ENCODE results near the gene NSUN6.
"Not testable (repeated sequence)": the region's sequence is repeated elsewhere in the genome, so short reads cannot be mapped to it uniquely, and the experiment has no call there.

Gene NSUN6

DNA sequence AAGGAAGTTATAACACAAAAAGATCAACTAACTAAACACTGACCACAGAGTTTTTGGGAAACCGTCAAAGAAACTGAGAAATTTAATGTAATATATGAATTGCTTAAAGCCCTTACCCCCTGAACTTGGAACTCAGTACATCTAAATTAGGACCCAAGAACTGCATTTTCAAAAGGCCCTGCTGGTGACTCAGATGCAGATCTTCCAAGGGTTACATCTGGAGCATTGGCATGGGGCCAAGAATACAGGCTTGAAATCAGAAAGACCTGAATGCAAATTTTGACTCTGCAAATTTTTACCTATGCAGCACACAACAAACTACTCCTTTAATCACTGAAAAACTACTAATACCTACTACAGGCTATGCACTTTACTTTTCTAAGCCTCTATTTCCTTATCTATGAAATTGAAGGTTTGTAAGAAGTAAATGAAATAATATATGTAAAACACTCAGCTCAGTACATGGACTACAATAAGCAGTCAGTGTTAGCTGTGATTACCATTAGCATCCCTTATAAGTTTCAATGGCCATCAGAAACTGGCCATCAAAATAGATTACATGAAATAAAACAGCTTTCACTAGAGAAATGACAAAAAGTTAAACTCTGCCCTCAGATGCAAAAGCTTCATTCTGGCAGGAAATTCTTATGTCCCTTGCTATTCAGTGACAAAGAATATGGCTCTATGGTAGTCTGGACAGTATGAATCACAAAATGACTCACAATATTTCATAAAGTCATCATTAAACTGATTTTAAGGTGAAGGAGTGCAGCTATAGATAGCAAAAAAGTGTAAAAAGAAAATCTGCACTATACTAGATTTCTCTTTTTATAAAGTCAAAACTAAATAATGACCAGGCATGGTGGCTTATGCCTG, 43.6 kb downstream of the NSUN6 start:
- peak; percentile 23 for DNase-seq

DNA sequence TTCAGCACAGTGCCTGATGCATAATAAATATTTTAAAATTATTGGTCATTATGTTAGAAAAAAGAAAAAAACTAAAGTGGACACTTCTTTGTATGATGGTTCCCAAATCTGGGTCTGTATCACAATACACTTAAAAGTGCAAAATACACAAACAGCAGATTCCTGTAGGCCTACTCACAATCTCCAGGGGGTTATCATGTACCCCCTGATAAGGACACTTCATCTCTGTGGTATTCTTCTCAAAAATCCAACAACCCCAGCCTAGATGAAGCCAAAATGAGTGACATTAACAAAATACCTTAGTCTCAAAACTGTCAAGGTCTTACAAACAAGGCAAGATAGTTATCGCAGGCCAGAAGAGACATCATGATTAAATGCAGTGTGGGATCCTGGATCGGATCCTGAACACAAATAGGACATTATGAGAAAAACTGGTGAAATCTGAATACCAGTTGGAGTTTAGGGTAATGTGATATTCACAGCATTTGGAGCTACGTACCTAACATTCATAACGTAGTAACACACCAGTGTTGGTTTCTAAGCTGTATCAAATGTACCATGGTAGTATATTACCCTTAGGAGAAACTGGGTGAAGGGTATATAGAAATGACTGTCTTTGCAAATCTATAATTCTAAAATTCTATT, 45.2 kb downstream of the NSUN6 start:
- no peak for DNase-seq

DNA sequence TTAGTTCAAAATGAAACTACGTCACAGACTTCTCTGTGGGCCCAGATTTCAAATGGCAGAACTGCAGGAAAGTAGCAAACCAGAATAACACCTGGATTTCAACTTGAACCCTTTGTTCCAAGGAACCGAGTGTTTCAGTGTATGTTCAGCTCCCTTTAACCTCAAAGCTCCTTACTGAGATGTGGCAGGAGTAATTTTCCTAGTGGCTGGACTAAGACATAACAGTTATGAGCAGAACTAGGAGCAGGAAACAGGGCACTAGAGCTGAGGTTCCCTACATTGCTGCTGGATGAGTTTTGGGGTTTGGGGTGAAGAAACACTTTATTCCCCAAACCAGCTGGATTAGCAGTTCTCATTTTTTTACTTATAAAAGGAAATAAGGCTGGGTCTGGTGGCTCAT, 50.1 kb downstream of the NSUN6 start:
- no peak for DNase-seq

DNA sequence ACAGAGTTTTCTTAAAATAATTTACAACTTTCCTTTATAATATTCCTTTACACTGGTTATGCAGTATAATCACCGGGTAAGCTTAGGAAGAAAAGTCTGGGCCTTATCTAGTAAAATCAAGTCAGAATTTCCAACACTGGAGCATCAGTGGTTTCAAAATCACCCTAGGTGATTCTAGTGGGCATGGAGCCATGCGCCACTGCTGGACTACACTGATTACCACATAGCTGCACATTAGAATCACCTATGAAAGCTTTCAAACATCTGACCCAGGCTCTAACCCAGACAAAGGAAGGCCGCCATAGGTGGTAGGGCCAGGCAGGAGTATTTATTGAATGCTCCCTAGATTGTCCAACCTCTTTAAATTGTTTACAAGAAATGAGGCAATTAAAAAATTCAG, 52.0 kb downstream of the NSUN6 start:
- no peak for DNase-seq

DNA sequence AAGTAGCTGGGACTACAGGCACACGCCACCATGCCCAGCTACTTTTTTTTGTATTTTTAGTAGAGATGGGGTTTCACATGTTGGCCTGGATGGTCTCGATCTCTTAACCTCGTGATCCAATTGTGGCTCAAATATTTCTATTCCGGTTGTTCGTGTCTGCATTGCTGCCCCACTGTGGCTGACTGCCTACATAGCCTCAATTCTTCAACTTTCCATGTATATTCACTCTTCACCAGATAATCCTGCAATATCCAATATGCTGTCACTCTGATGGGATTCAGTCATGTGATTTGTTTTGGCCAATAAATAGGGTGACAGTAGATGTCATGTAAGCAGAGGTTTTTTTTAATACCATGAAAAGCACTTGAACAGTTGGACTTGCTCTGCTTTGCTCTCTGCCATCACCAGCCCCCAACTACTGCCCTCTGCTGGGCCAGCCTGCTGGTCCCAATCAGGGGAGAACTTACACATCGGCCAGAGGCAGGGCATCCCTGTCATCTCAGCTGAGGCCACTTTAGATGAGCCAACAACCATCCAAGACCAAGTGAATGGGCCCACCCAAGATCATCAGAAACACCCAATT, 56.7 kb downstream of the NSUN6 start:
- no peak for DNase-seq

DNA sequence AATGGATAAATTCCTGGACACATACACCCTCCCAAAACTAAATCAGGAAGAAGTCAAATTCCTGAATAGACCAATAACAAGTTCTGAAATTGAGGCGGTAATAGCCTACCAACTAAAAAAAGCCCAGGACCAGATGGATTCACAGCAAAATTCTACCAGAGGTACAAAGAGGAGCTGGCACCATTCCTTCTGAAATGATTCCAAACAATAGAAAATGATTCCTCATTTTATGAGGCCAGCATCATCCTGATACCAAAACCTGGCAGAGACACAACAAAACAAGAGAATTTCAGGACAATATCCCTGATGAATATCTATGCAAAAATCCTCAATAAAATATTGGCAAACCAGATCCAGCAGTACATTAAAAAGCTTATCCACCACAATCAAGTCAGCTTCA, 60.2 kb downstream of the NSUN6 start:
- not testable (repeated sequence) for DNase-seq

DNA sequence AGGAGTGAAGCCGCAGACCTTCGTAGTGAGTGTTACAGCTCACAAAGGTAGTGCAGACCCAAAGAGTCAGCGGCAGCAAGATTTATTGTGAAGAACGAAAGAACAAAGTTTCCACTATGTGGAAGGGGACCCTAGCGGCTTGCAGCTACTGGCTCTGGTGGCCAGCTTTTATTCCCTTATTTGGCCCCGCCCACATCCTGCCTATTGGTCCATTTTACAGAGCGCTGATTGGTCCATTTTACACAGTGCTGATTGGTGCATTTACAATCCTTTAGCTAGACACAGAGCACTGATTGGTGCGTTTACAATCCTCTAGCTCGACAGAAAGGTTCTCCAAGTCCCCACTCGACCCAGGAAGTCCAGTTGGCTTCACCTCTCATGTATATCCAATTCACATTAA, 64.8 kb downstream of the NSUN6 start:
- DNase-seq = not testable (repeated sequence)

DNA sequence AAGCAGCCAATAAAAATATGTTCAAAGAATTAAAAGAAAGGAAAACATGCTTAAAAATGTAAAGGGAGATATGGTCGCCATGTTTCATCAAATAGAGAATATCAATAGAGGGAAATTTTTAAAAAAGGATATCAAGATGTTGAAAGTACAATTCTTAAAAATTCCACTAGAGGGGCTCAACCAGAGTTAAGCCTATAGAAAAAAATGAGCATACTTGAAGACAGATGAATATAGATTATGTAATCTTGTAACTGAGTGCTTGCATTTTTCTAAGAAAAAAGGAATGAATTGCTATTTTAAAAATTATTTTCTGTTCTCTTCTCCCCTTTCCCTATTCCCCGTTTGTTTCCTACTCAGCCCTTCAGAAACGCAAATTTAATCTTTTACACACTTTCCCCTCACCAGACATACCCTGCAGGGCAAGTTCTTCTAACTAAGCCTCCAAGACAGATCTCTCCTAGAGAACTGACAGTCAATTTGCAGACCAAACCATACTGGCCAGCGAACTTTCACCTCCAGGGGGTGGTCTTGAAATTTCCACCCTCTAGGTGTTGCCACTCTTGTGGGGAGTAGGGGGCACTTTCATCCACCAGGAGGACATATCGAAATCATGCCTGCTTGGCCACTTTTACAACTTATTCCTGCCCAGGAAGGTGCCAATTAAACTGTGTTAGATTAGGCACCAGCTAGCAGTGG, 67.7 kb downstream of the NSUN6 start:
- DNase-seq = no peak

DNA sequence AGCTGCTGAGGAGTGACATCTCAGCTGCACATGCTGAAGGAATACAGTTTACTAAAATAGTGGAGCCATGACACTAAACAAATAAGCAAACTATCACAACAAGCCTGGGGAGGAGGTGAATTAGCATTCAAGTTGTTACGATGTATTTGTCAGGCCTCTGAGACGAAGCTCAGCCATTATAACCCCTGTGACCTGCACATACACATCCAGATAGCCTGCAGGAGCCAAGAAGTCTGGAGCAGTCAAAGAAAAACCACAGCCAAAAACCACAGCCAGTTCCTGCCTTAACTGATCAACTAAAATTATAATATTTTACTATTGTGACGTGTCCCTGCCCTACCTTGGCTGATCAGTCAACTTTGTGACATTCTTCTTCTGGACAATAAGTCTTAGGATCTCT, 68.6 kb downstream of the NSUN6 start:
- no peak for DNase-seq

DNA sequence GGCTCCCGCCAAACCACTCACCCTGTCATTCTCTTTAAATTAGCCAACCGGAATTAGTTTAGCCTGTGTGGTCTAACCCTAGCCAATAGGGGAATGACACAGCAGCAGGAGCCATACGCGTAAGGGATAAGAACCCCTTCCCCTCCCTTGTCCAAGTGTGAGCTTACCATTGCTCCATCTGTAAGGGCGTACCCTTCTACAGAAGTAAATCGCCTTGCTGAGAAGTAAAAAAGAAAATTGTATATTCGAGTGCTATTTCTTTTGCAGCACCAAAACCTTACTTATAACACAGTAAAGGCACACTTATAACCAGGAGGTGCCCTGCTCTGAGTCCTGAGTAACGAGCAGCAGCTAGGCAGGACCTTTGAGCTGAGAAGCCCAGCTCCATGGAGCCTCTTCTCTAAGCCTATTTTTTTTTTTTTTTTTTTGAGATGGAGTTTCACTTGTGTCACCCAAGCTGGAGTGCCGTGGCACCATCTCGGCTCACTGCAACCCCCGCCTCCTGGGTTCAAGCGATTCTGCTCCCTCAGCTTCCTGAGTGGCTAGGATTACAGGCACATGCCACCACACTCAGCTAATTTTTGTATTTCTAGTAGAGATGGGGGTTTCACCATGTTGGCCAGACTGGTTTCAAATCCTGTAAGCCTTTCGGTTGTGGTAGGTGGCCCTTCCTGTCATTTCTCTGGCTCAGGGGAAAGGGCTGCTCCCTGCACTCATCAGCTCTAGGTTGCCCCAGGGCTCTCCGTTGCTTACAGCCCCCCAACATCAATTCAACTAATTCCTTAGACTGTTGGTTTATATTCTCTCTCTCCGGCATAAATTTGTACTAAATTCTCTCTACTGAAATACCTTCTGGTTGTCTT, 73.3 kb downstream of the NSUN6 start:
- no peak for DNase-seq

DNA sequence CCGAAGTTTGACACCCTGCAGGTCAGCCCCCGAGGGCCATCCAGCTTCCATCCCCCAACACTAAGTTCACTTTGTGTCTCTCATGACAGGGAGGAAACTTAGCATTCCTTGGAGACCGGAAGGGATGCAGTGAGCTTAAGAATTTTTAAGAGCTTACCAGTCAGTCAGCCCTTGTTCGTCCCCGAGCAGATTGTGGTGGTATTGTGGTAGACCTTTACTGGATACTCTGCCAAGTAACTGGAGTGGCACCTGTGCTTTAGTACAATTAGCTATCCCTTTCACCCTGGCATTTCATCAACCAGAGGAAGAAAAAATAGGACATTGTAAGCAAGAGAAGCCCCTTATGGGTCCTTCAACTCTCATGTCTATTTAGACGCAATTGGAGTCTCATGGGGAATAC, 74.8 kb downstream of the NSUN6 start:
- DNase-seq = no peak

DNA sequence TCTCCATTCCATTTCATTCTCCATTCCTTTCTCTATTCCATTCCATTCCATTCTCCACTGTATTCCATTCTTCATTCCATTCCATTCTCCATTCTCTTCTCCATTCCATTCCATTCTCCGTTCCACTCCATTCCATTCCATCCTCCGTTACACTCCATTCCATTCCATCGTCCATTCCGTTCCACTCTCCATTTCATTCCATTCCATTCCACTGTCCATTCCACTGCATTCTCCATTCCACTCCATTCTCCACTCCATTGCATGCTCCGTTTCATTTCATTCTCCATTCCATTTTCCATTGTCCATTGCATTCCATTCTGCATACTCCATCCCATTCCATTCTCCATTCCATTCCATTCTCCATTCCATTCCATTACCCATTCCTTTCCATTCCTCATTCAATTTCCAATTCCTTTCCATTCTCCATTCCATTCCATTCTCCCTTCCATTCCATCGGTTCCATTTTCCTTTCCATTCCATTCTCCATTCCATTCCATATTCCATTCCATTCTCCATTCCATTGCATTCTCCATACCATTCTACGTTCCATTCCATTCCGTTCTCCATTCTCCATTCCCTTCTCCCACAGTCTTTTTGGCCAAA, 78.3 kb downstream of the NSUN6 start:
- DNase-seq = no peak

DNA sequence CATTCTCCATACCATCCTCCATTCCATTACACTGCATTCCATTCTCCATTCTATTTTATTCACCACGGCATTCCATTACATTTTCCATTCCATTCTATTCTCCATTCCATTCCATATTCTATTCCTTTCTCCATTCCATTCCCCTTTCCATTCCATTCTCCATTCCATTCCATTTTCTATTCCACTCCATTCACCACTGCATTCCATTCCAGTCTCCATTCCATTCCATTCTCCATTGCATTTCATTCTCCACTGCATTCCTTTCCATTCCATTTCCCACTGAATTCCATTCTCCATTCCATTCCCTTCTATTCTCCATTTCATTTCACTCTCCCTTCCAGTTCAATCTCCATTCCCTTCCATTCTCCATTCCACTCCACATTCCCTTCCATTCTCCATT, 79.6 kb downstream of the NSUN6 start:
- DNase-seq = no peak

DNA sequence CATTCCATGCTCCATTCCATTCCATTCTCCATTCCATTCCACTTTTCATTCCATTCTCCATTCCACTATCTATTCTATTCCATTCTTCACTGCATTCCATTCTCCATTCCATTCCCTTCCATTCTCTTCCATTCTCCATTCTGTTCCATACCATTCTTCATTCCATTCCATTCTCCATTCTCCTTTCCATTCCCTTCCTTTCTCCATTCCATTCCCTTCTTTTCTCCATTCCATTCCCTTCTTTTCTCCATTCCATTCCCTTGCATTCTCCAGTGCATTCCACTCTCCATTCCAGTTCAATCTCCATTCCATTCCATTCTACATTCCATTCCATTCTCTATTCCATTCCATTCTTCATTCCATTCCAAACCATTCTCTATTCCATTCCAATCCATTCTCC, 80.3 kb downstream of the NSUN6 start:
- DNase-seq = no peak

DNA sequence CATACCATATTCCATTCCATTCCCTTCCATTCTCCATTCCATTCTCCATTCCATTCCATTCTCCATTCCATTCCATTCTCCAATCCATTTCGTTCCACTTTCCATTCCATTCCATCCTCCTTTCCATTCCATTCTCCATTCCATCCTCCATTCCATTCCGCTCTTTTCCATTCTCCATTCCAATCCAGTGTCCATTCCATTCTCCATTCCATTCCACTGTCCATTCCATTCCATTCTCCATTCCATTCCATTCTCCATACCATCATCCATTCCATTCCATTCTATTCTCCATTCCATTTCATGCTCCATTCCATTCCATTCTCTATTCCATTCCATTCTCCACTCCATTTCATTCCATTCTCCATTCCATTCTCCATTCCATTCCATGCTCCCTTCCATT, 81.0 kb downstream of the NSUN6 start:
- DNase-seq = not testable (repeated sequence)

DNA sequence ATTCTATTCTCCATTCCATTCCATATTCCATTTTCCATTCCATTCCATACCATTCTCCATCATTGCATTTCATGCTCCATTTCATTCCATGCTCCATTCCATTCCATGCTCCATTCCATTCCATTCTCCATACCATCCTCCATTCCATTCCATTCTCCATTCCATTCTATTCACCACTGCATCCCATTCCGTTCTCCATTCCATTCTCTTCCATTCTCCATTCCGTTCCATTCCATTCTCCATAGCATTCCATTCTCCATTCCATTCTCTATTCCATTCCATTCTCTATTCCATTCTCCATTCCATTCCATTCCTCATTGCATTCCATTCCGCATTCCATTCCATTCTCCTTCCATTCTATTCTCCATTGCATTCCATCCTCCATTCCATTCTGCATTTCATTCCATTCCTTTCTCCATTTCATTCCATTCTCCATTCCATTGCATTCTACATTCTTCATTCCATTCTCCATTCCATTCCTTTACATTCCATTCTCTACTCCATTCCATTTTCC, 84.0 kb downstream of the NSUN6 start:
- DNase-seq = no peak

DNA sequence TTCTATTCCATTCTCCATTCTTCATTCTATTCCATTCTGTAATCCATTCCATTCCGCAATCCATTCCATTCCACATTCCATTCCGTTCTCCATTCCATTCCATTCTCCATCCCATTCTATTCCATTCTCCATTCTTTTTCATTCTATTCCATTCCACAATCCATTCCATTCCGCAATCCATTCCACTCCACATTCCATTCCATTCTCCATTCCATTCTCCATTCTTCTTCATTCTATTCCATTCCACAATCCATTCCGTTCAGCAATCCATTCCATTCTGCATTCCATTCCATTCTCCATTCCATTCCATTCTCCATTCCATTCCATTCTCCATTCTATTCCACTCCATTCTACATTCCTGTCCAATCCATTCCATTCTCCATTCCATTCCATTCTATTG, 85.2 kb downstream of the NSUN6 start:
- DNase-seq = no peak

DNA sequence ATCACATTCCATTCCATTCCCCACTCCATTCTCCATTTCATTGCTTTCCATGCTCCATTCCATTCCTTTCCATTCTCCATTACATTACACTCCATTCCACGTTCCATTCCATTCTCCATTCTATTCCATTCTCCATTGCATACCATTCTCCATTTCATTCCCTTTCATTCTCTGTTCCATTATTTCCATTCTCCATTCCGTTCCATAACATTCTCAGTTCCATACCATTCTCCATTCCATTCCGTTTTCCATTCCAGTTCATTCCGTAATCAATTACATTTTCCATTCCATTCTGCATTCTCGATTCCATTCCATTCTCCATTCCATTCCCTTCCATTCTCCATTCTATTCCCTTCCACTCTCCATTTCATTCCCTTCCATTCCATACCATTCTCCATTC, 86.4 kb downstream of the NSUN6 start:
- no peak for DNase-seq

DNA sequence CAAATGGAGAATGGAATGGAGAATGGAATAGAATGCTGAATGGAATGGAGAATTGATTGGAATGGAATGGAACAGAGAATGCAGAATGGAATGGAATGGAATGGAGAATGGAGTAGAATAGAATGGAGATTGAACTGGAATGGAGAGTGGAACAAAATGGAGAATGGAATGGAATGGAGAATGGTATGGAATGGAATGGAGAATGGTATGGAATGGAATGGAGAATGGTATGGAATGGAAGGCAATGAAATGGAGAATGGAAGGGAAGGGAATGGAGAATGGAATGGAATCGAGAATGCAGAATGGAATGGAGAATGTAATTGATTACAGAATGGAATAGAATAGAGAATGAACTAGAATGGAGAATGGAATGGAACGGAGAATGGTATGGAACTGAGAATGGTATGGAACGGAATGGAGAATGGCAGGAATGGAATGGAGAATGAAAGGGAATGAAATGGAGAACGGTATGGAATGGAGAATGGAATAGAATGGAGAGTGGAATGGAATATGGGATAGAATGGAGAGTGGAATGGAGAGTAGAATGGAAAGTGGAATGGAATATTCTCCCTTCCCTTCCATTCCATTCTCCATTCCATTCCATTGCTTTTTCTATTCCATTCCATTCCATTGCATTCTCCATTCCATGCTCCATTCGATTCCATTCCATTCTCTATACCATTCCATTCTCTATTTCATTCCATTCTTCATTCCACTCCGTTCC, 88.2 kb downstream of the NSUN6 start:
- no peak for DNase-seq

DNA sequence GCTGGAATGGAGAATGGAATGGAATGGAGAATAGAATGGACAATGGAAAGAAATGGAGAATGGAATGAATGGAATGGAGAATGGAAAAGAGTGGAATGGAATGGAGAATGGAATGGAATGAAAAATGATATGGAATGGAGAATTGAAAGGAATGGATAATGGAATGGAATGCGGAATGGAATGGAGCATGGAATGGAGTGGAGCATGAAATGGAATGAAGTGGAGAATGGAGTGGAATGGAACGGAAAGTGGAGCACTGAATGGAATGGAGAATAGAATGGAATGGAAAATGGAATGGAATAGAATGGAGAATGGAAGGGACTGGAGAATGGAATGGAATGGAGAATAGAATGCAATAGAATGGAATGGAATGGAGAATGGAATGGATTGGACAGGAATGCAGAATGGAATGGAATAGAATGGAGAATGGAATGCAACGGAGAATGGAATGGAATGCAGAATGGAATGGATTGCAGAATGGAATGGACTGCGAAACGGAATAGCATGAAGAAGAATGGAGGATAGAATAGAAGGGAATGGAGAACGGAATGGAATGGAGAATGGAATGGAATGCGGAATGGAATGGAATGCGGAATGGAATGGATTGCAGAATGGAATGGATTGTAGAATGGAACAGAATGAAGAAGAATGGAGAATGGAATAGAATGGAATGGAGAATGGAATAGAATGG, 89.4 kb downstream of the NSUN6 start:
- DNase-seq = no peak

DNA sequence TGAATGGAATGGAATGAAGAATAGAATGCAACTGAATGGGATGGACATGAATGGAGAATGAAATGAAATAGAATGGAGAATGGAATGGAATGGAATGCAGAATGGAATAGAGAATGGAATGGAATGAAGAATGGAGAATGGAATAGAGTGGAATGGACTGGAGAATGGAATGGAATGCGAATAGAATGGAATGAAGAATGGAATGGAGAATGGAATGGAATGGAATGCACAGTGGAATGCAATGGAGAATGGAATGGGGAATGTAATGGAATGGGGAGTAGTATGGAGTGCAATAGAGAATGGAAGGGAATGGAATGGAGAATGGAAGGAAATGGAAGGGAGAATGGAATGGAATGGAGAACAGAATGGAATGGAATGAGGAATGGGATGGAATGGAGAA, 93.4 kb downstream of the NSUN6 start:
- no peak for DNase-seq

Data from kidney glomerular epithelial cell (primary cell).